IgD-negative memory B cell (primary cell): Measurements from ENCODE around the gene ZNF239. TPM values are rescaled to one million over a fixed set of nuclear protein-coding genes. Genes with fewer than 3 reads are reported as not detected.
"Not testable (repeated sequence)": the region's sequence is repeated elsewhere in the genome, so short reads cannot be mapped to it uniquely, and the experiment has no call there.

Experiments
- H3K27ac Mint-ChIP-seq, 3 donors: one replicate each; pipeline ENCODE4 v1.8.0; 2020 to 2022; ENCODE audit warnings: mild to moderate bottlenecking in 3 of 3, mixed read lengths in 3 of 3, moderate library complexity in 1 of 3
- H3K27me3 Mint-ChIP-seq: one replicate; pipeline ENCODE4 v1.8.0; 2021; ENCODE audit warnings: mixed read lengths
- H3K36me3 Mint-ChIP-seq: one replicate; pipeline ENCODE4 v1.8.0; 2020; ENCODE audit warnings: mild to moderate bottlenecking, mixed read lengths
- H3K4me1 Mint-ChIP-seq, 3 donors: one replicate each; pipeline ENCODE4 v1.8.0; 2020 to 2022; ENCODE audit warnings: mixed read lengths in 3 of 3, mild to moderate bottlenecking in 1 of 3
- H3K4me3 Mint-ChIP-seq, 4 donors: one replicate each; pipeline ENCODE4 v1.8.0; 2020 to 2022; ENCODE audit warnings: mild to moderate bottlenecking in 4 of 4, mixed read lengths in 4 of 4, moderate library complexity in 3 of 4
- H3K9me3 Mint-ChIP-seq, 3 donors: one replicate each; pipeline ENCODE4 v1.8.0; 2020 to 2021; ENCODE audit warnings: mixed read lengths in 3 of 3, mild to moderate bottlenecking in 1 of 3
- polyA plus RNA-seq: library from polyadenylated mRNA; unstranded; fragments of 300-500 nt; fragmentation: Illumina TruSeq; gene quantifications from one replicate; pipeline ENCODE4 v1.2.3, GENCODE V29; 2021

Gene ZNF239
- polyA plus RNA-seq, 1 donor from 2014 or later = 1.5 TPM

DNA sequence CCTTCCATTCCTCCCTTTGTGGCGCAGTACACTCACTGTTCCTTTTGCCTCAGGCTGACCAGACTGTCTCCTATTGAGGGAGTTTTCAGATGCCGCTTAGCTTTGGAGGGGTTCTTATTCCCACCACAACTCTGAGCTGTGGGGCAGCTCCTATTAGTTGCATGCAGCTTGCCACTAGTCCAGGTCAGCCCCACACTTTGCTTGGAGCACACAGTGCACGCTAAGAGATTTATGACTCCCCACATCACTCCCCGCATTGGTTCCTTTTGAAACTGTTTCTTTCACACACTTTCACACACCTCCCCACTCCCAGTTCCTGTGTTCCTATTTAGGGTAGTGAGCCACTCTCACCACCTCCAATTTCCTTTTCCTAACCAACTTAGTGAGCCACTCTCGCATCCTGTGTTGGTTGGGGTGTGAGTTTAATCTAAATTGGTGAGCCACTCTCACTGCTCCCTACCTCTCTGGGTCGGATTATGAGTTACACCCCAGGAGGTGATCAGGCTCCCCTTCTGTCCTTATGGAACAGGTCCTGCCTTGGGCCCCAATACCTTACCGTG, 21.4 kb upstream of the ZNF239 start:
- H3K4me1 Mint-ChIP-seq = peaks cover 15 to 22% (median 20%) of the 10 kb centered on the region in 3 donors
- peak overlapping the region in 2 of 3 donors; percentile 43 to 78 for H3K27ac Mint-ChIP-seq
- peaks cover 3% of the 10 kb centered on the region for H3K27me3 Mint-ChIP-seq
- peaks cover under 1% of the 10 kb centered on the region for H3K36me3 Mint-ChIP-seq
- peak overlapping the region; percentile 27 to 96 (median 88) for H3K4me3 Mint-ChIP-seq
- H3K9me3 Mint-ChIP-seq = peaks cover under 1 to 7% (median 2%) of the 10 kb centered on the region in 3 donors

DNA sequence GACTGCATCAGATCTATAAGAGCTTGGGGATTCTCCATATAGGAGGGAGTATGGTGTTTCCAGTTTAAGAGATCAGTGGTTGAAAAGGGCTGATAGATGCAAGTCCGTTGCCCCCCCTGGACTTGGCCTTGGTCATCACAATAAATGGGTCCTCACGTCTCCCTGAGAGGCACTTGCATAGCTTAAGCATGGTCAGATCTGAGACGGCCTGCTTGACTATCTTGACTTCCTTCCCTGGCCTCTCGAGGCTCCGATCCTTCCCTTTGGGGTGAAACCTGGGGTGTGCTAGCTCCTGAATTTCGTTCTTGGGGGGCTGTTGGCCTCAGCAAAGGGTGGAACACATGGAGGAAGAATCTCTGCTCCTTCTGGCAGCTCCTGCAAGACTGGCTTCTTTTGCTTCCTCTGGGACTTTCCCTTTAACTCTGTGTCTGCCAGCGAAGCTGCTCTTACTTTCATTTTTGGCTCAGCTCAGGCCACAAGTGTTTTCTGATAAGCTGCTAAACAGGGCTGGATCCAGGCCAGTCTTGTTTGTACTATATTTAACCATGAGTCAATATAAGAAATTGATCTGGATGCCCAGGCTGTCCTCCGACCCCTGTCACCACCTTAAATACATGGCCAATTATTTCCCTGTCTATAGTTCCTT, 20.7 kb upstream of the ZNF239 start:
- Mint-ChIP-seq H3K4me3 (peak overlapping the region; percentile 64 to 96 (median 88)), H3K27ac (peak overlapping the region; percentile 4 to 78 (median 43)), H3K4me1 (peaks cover 15 to 22% (median 20%) of the 10 kb centered on the region in 3 donors), H3K27me3 (peaks cover 3% of the 10 kb centered on the region), H3K36me3 (peaks cover 2% of the 10 kb centered on the region), H3K9me3 (peaks cover 2 to 10% (median 4%) of the 10 kb centered on the region in 3 donors)

DNA sequence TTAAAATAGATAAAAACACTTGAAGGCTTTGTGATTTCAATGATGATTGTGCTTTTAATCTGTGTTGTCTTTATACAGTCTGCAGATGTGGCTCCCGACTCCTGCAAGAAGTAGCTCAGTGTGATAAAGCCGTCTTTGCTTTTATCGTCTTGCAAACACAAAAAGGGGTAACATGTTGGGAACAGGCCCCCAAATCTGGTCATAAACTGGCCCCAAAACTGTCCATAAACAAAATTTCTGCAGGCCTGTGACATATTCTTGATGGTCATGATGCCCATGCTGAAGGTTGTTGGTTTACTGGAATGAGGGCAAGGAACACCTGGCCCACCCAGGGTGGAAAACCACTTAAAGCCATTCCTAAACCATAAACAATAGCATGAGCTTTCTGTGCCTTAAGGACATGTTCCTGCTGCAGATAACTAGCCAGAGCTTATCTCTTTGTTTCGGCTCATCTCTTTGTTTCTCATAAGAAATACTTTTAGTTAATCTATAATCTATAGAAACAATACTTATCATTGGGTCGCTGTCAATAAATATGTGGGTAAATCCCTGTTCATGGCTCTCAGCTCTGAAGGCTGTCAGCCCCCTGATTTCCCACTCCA, 17.0 kb upstream of the ZNF239 start:
- H3K9me3 Mint-ChIP-seq = peaks cover 2 to 10% (median 4%) of the 10 kb centered on the region in 3 donors
- no peak overlapping the region for H3K4me3 Mint-ChIP-seq
- H3K27ac Mint-ChIP-seq = no peak overlapping the region
- H3K36me3 Mint-ChIP-seq = peaks cover 2% of the 10 kb centered on the region
- H3K4me1 Mint-ChIP-seq = peaks cover 13 to 15% (median 15%) of the 10 kb centered on the region in 3 donors
- H3K27me3 Mint-ChIP-seq = peaks cover 11% of the 10 kb centered on the region

DNA sequence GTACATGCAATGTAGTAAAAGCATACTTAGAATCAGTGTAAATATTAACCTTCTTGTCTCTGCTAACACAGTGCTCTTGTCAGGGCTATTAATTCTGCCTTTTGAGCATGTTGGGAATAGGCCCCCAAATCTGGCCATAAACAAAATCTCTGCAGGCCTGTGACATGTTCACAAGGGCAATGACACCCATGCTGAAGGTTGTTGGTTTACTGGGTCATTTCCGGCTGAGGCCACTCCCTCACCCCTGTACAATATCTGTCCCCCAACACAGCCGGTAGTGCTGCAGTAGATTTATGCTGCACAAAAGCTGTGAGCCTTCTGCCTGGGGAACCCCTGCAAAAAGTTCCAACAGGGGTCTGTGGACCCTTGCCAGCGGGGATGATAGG, 12.3 kb upstream of the ZNF239 start:
- not testable (repeated sequence) for H3K4me3 Mint-ChIP-seq, H3K27me3 Mint-ChIP-seq, H3K9me3 Mint-ChIP-seq, H3K4me1 Mint-ChIP-seq, H3K36me3 Mint-ChIP-seq, H3K27ac Mint-ChIP-seq

DNA sequence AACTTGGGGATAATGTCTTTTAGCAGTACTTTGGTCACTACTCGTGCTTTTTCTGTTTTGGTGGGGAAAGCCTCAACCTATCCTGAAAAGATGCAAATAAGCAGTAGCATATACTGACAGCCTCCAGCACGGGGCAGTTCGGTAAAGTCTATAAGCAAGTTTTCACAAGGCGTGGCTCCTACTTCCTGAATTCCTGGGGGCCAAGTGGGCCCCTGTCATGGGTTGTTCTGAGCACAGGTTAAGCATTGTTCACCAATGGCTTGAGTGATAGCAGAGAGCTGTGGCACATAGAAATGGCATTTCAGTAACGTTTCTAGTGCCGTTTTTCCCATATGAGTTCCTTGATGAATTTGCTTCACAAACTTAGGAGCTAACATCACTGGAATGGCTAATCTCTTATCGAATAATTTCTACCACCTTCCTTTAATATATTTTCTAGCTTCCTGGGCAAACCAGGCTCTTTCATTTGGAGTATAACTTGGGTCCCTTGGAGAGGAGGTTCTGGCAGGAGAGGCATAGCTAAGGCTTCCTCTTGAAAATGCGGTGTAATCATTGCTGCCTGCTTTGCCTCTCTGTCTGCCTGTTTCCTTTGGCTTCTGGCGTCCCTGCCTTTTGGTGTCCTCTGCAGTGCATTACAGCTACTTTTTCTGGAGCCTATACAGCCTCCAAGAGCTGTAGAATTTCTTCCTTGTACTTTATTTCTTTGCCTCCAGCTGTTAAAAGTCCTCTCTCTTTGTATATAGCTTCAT, 11.7 kb upstream of the ZNF239 start:
- peaks cover 2% of the 10 kb centered on the region for H3K36me3 Mint-ChIP-seq
- H3K27me3 Mint-ChIP-seq = peaks cover 10% of the 10 kb centered on the region
- H3K27ac Mint-ChIP-seq = no peak overlapping the region
- no peak overlapping the region for H3K4me3 Mint-ChIP-seq
- peaks cover 2 to 9% (median 4%) of the 10 kb centered on the region in 3 donors for H3K9me3 Mint-ChIP-seq
- H3K4me1 Mint-ChIP-seq = no peaks in the 10 kb centered on the region

DNA sequence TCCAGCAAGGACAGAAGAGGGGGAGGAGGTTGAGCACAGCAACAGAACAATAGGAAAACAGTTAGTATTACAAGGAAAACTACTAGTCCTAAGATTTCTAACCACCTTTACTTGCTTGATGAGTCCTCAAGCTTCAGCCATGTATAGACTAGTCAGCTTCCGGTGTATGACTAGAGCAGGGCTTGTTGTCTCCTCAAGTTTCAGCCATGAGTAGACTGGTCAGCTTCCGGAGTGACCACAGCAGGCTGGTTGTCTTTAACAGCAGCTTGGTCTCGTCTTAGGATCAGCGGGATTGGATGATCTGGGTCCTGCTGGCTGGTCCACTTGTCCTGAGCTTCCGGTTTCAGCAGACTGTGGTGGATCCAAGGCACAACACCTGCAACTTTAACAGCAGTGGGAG, 10.6 kb upstream of the ZNF239 start:
- Mint-ChIP-seq H3K27ac (no peak overlapping the region), H3K4me1 (no peaks in the 10 kb centered on the region), H3K36me3 (no peaks in the 10 kb centered on the region), H3K9me3 (peaks cover 0 to 5% (median 2%) of the 10 kb centered on the region in 3 donors), H3K27me3 (peaks cover 12% of the 10 kb centered on the region), H3K4me3 (no peak overlapping the region)

DNA sequence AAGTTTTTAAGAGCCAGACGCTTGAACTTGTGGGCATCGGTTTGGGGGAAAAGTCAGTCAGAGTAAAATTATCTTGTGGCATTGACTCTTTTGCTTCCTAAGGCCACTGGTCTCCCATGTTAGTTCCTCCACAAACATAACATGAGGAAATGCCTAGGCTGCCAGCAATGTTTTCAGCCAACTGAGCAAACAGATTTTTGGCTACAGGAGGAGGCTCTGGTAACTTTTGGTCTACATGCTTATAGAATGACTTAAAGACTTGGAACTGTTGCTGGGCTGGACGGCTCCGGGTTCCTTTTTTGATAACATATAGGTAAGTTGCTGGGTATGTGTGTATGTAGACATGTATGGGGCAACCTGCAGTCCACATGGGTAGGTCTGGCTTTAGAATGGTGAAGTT, 9.6 kb upstream of the ZNF239 start:
- Mint-ChIP-seq H3K36me3 (no peaks in the 10 kb centered on the region), H3K4me3 (no peak overlapping the region), H3K27ac (no peak overlapping the region), H3K9me3 (peaks cover 0 to 5% (median 2%) of the 10 kb centered on the region in 3 donors), H3K4me1 (no peaks in the 10 kb centered on the region), H3K27me3 (peaks cover 12% of the 10 kb centered on the region)

DNA sequence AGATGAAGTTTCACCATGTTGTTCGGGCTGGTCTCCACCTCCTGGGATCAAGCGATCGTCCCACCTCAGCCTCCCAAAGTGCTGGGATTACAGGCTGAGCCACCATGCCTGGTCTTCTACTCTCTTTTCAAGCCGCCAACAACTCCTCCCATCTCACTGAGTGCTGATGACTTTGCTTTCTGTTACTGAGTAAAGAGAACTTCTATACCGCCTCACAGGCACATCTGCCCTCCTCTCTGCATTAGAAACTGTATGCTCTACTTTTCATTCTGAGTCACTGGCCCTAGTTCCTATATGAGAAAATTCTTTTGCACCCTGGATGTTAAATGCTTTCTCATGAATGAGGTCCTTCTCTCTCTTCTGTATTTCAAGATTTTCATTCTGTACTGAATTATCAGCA, 2.2 kb upstream of the ZNF239 start:
- peaks cover 25 to 26% (median 25%) of the 10 kb centered on the region in 3 donors for H3K4me1 Mint-ChIP-seq
- peaks cover 3% of the 10 kb centered on the region for H3K36me3 Mint-ChIP-seq
- H3K27ac Mint-ChIP-seq = peak overlapping the region in 1 of 3 donors; percentile 40
- H3K9me3 Mint-ChIP-seq = peaks cover 0 to 4% (median 4%) of the 10 kb centered on the region in 3 donors
- peaks cover 4% of the 10 kb centered on the region for H3K27me3 Mint-ChIP-seq
- H3K4me3 Mint-ChIP-seq = peak overlapping the region in 1 of 4 donors; percentile 72

DNA sequence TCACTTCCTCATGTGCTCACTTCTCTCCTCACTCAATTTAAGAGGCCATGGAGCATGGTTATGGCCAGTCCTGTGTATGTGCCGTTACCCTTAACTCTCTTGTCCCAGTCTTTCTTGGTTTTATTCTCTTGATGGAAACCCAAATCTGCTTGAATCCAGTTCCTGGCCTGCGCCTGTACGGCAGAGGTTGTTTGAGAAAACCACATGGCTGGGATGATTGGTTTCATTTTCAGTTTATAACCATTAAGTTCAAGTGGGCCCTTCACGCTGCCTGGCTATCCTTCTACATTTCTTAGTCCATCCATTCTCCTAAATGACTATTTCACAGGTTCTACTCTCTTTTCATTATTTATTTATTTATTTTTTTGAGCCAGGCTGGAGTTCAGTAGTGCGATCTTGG, 1.6 kb upstream of the ZNF239 start:
- peaks cover 2% of the 10 kb centered on the region for H3K27me3 Mint-ChIP-seq
- H3K4me3 Mint-ChIP-seq = peak overlapping the region in 2 of 4 donors; percentile 36 to 49
- peak overlapping the region in 1 of 3 donors; percentile 65 for H3K27ac Mint-ChIP-seq
- H3K9me3 Mint-ChIP-seq = peaks cover 0 to 3% (median 2%) of the 10 kb centered on the region in 3 donors
- H3K4me1 Mint-ChIP-seq = peaks cover 26 to 28% (median 28%) of the 10 kb centered on the region in 3 donors
- peaks cover 5% of the 10 kb centered on the region for H3K36me3 Mint-ChIP-seq

DNA sequence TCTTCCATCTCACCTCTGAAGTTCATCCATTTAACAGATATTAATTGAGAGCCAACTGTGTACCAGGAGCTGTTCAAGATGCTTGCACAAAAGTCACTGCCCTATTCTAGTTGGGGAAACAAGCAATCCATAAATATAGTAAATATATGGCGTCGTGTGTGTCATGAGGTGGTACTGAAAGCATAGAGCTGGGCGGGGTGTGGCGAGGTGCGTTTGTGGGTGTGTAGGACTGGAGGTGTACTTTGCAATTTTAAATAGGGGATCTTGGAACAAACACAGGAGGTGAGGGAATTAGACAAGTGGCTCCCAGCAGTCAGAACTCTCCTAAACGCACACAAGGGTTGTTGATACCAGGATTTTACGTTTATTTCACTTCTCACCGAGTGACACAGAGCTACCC, 490 bp upstream of the ZNF239 start:
- Mint-ChIP-seq H3K36me3 (peaks cover 12% of the 10 kb centered on the region), H3K27me3 (no peaks in the 10 kb centered on the region), H3K9me3 (peaks cover 0 to 3% (median 3%) of the 10 kb centered on the region in 3 donors), H3K4me3 (peak overlapping the region; percentile 86 to 96 (median 94)), H3K4me1 (peaks cover 26 to 30% (median 29%) of the 10 kb centered on the region in 3 donors), H3K27ac (peak overlapping the region; percentile 64 to 93 (median 86))

DNA sequence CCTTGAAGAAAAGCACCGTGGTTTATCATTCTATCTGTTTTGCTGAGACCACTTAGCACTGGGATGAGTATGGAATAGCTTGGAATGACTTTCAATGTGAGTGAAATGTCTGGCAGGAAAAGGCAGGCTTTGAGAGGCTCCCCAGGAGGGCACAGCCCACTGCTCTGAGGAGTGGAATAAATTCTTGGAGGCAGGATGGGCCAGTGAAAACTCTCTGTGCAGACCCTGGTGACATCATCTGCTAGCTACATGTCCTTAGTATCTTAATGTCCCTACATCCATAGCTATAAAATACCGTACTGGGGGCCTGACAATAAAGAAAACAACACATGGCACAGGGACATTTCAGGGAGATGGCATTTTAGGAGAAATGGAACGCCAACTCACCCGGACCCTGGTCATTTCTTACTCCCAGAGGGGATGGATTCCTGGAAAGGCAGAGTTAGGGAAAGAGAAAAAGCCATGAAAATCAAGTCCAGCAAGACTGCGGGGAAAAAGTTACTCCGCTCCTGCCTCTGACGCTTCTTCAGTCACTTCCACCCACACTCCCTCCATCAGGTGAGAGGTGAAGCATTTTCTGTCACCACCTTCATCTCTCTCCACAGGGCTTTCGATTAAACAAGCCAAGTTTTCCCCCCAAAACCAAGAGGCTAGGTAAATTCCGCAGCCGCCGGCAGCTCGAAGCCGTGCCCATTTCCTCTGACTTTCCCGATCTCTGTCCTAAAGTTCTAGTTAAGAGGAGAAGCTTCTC, 991 bp downstream of the ZNF239 start:
- H3K4me1 Mint-ChIP-seq = peaks cover 26 to 30% (median 29%) of the 10 kb centered on the region in 3 donors
- H3K27me3 Mint-ChIP-seq = no peaks in the 10 kb centered on the region
- H3K4me3 Mint-ChIP-seq = peak overlapping the region; percentile 54 to 87 (median 76)
- H3K27ac Mint-ChIP-seq = peak overlapping the region; percentile 64 to 93 (median 74)
- H3K9me3 Mint-ChIP-seq = peaks cover 0 to 3% (median 3%) of the 10 kb centered on the region in 3 donors
- peaks cover 12% of the 10 kb centered on the region for H3K36me3 Mint-ChIP-seq

DNA sequence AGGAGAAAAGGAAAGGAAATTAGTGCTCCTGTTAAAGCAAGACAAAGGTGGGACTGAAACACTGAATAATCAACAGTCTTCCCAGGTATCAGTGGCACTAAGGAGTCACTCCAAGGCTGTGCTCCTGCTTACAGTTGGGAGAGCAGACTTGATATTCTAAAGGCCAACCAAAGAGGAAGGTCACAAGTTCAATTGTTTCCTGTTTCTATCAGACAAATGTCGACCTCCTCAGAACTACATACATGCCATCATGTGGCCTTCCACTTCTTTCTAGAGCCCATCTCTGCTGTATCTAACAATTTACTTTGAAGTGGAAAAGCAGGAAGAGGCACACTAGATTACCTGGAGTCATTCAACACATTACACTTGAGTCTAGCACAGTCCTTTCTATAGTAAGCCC, 3.4 kb downstream of the ZNF239 start:
- H3K4me3 Mint-ChIP-seq = no peak overlapping the region
- H3K9me3 Mint-ChIP-seq = peaks cover 1 to 4% (median 3%) of the 10 kb centered on the region in 3 donors
- peak overlapping the region in 2 of 3 donors; percentile 1 to 12 for H3K27ac Mint-ChIP-seq
- H3K4me1 Mint-ChIP-seq = peaks cover 21 to 29% (median 23%) of the 10 kb centered on the region in 3 donors
- H3K36me3 Mint-ChIP-seq = peaks cover 21% of the 10 kb centered on the region
- no peaks in the 10 kb centered on the region for H3K27me3 Mint-ChIP-seq

DNA sequence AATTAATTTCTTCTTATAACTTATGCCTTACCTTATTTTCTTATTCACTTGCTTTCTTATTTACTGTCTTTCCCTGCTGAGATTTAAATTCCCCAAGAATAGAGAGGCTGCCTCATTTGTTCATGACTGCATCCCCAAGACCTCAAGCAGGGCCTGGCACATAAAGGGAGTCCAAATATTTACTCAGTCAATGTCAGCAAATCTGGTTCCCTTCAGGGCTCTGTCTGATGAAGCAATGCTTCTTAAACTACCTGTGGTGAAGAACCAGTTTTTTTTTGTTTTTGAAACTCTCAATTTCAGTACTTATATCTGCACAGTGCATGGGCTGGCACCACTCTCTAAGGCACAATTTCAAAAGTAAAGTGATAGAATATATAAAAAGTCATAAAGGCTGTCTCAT, 4.7 kb downstream of the ZNF239 start:
- Mint-ChIP-seq H3K9me3 (peaks cover 1 to 4% (median 1%) of the 10 kb centered on the region in 3 donors), H3K36me3 (peaks cover 23% of the 10 kb centered on the region), H3K27ac (no peak overlapping the region), H3K4me1 (peaks cover 12 to 21% (median 18%) of the 10 kb centered on the region in 3 donors), H3K27me3 (no peaks in the 10 kb centered on the region), H3K4me3 (no peak overlapping the region)

DNA sequence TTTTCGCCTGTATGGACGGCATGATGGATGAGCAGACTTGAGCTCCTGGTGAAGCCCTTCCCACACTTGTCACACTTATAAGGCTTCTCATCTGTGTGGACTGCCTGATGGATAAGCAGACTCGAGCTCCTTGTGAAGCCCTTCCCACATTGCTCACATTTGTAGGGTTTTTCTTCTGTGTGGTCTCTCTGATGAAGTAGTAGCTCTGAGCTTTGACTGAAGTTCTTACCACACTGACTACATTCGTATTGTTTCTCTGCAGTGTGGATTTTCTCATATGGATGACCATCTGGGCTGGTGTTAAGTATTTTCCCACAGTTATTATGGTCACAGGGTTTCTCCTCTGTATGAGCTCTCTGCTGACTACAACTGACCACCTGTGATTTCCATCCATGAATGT, 17.2 kb downstream of the ZNF239 start:
- Mint-ChIP-seq H3K9me3 (peaks cover 14 to 58% (median 42%) of the 10 kb centered on the region in 3 donors), H3K36me3 (peaks cover 38% of the 10 kb centered on the region), H3K4me1 (peaks cover 0 to 5% (median 3%) of the 10 kb centered on the region in 3 donors), H3K27me3 (no peaks in the 10 kb centered on the region), H3K27ac (no peak overlapping the region), H3K4me3 (no peak overlapping the region)
